Measurements from ENCODE around the gene FRMD4B. TPM values are rescaled to one million over a fixed set of nuclear protein-coding genes. Genes with fewer than 3 reads are reported as not detected.

Gene FRMD4B
- total RNA-seq, 3 donors from 2014 or later (not counting 1 experiment from before 2014, with no cell fraction given), result 8.5 to 19.8 (median 9.4) TPM

DNA sequence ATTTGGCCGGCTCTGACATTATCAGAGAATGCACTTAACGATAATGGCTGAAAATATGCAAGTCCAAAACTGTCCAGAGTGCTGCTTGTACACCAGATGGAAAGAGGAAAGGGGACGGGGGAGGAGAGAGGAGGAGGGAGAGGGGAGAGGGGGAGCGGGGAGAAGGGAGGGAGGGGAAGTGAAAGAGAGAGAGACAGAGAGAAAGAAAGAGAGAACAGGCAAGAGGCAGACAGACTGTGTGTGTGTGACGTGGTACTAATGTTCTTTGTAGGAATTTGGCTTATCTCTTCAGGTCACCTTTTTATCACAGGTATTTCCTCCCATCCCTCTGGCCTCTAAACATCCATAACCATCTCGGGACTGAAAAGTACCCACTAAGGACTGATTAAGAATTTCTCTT is 188.4 kb downstream of the FRMD4B start:
- Mint-ChIP-seq H3K27me3 (ENCODE audit: low read depth in 2 of 2) (no peaks in the 10 kb centered on the region), H3K9me3 (no peaks in the 10 kb centered on the region), H3K27ac (peak overlapping the region in 1 of 2 donors; percentile 45), H3K4me1 (peaks cover 21 to 23% of the 10 kb centered on the region in 2 donors), H3K4me3 (no peak overlapping the region), H3K36me3 (no peaks in the 10 kb centered on the region)
- peaks cover 7% of the 10 kb centered on the region for H3K4me1 ChIP-seq (ENCODE audit: control insufficient read depth, insufficient read depth, low read length)
- ATAC-seq (no peak), DNase-seq (no peak)
- no peaks in the 10 kb centered on the region for H3K36me3 ChIP-seq (ENCODE audit: control insufficient read depth, insufficient read depth, low read length)
- H3K4me3 ChIP-seq (ENCODE audit: low read length), result no peak overlapping the region
- H3K27me3 ChIP-seq (ENCODE audit: control insufficient read depth, insufficient read depth, low read length), result no peaks in the 10 kb centered on the region
- intact Hi-C loops (cut with micrococcal nuclease), result no loop called here
- no peaks in the 10 kb centered on the region for H3K9me3 ChIP-seq (ENCODE audit: control insufficient read depth, insufficient read depth, low read length)
- WGBS (ENCODE audit: insufficient coverage), result 88% methylated on average over 6 of the region's 6 CpGs
- TF ChIP-seq CTCF (IDR thresholded peaks at IDR 0.05), result no peak
- H3K27ac ChIP-seq (ENCODE audit: low read length), result peak overlapping the region; percentile 11

- H3K27ac ChIP-seq (ENCODE audit: low read length), result no peak overlapping the region
- ATAC-seq, result no peak
Observed at GRCh38 chr3:69196876-69197275, 189.0 kb downstream of the FRMD4B start.

DNA sequence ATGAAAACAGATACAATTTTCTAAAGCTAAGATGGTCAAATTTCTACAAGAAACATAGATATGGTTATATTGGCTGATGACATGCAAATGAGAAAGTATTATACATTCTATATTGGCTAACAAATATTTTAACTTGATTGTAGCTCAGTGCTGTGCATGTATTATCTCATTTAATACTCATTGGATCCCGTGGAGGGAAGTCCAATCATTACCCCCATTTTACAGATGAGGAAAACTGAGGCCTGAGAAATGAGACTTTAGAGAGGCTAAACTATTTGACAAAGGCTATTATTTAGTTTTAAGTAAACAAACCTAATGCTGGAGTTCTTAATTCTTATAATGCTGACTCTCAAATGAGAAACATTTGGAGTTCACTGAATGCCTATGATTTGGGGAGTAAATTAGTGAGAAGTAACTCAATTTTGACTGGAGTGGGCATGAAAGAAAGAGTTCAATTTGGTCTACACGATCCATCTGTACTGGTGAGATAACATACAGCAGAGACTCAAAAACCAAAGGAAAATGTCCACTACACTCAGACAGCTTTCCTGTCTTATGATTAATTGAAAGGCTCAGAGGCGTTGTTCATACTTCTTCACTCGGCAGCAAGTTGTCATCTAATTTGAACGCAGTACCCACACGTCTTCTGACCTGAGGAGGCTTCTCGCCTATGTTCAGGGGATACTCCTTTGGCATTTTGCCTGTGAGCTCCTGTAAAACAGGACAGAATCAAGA is 191.3 kb downstream of the FRMD4B start:
- H3K27ac Mint-ChIP-seq, result no peak overlapping the region
- no peak overlapping the region for H3K27ac ChIP-seq (ENCODE audit: low read length)
- ATAC-seq (no peak), DNase-seq (no peak)
- H3K36me3 Mint-ChIP-seq, result no peaks in the 10 kb centered on the region
- no peaks in the 10 kb centered on the region for H3K27me3 Mint-ChIP-seq (ENCODE audit: low read depth in 2 of 2)
- H3K4me1 ChIP-seq (ENCODE audit: control insufficient read depth, insufficient read depth, low read length), result peaks cover 7% of the 10 kb centered on the region
- 76% methylated on average over 6 of the region's 7 CpGs for WGBS (ENCODE audit: insufficient coverage)
- no peaks in the 10 kb centered on the region for H3K9me3 Mint-ChIP-seq
- H3K4me1 Mint-ChIP-seq, result peaks cover 15 to 22% of the 10 kb centered on the region in 2 donors
- TF ChIP-seq CTCF (IDR thresholded peaks at IDR 0.05), result no peak
- no peaks in the 10 kb centered on the region for H3K27me3 ChIP-seq (ENCODE audit: control insufficient read depth, insufficient read depth, low read length)
- H3K9me3 ChIP-seq (ENCODE audit: control insufficient read depth, insufficient read depth, low read length), result no peaks in the 10 kb centered on the region
- no peak overlapping the region for H3K4me3 Mint-ChIP-seq
- no peaks in the 10 kb centered on the region for H3K36me3 ChIP-seq (ENCODE audit: control insufficient read depth, insufficient read depth, low read length)
- intact Hi-C loops (cut with micrococcal nuclease), result no loop called here
- H3K4me3 ChIP-seq (ENCODE audit: low read length), result no peak overlapping the region

More at GRCh38 chr3:69196876-69197275, 189.0 kb downstream of the FRMD4B start:
- no peak overlapping the region for H3K4me3 ChIP-seq (ENCODE audit: low read length)
- H3K27ac Mint-ChIP-seq, result no peak overlapping the region
- no peak for DNase-seq
- no peaks in the 10 kb centered on the region for H3K27me3 ChIP-seq (ENCODE audit: control insufficient read depth, insufficient read depth, low read length)
- no peaks in the 10 kb centered on the region for H3K36me3 ChIP-seq (ENCODE audit: control insufficient read depth, insufficient read depth, low read length)
- H3K27me3 Mint-ChIP-seq (ENCODE audit: low read depth in 2 of 2), result no peaks in the 10 kb centered on the region
- H3K9me3 Mint-ChIP-seq, result no peaks in the 10 kb centered on the region
- 97% methylated on average over 3 of the region's 3 CpGs for WGBS (ENCODE audit: insufficient coverage)
- no peaks in the 10 kb centered on the region for H3K36me3 Mint-ChIP-seq
- intact Hi-C loops (cut with micrococcal nuclease), result no loop called here
- no peaks in the 10 kb centered on the region for H3K9me3 ChIP-seq (ENCODE audit: control insufficient read depth, insufficient read depth, low read length)
- no peak for TF ChIP-seq CTCF (IDR thresholded peaks at IDR 0.05)
- peaks cover 7% of the 10 kb centered on the region for H3K4me1 ChIP-seq (ENCODE audit: control insufficient read depth, insufficient read depth, low read length)
- peak overlapping the region; percentile 4 for H3K4me3 Mint-ChIP-seq
- peaks cover 21 to 23% of the 10 kb centered on the region in 2 donors for H3K4me1 Mint-ChIP-seq

DNA sequence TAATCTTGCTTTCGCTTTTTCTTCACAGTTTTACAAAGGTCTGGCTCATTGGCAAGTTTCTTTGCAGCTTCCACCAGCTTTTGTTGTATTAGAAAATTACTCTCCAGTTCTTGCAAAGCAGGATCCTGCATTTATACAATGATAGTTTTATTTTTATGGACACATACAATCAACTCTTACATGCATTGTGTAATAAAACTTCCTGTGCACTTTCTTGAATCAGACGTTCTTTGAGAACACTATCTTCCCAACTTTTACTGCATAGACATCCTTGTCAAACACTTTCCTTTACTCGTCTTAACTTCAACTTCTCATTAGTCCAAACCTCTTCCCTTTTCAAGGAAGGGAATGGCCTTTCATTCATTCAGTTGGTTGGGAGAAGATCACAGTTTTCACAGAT is 192.1 kb downstream of the FRMD4B start:
- no peak overlapping the region for H3K27ac Mint-ChIP-seq
- no peaks in the 10 kb centered on the region for H3K36me3 ChIP-seq (ENCODE audit: control insufficient read depth, insufficient read depth, low read length)
- no peak for ATAC-seq
- H3K27me3 ChIP-seq (ENCODE audit: control insufficient read depth, insufficient read depth, low read length), result no peaks in the 10 kb centered on the region
- intact Hi-C loops (cut with micrococcal nuclease), result no loop called here
- peaks cover 7% of the 10 kb centered on the region for H3K4me1 ChIP-seq (ENCODE audit: control insufficient read depth, insufficient read depth, low read length)
- no peaks in the 10 kb centered on the region for H3K27me3 Mint-ChIP-seq (ENCODE audit: low read depth in 2 of 2)
- H3K27ac ChIP-seq (ENCODE audit: low read length), result no peak overlapping the region
- H3K9me3 ChIP-seq (ENCODE audit: control insufficient read depth, insufficient read depth, low read length), result no peaks in the 10 kb centered on the region
- no peak for DNase-seq
- H3K9me3 Mint-ChIP-seq, result no peaks in the 10 kb centered on the region
- 73% methylated on average over 3 of the region's 3 CpGs for WGBS (ENCODE audit: insufficient coverage)
- no peaks in the 10 kb centered on the region for H3K36me3 Mint-ChIP-seq
- H3K4me3 Mint-ChIP-seq, result no peak overlapping the region
- no peak for TF ChIP-seq CTCF (IDR thresholded peaks at IDR 0.05)
- H3K4me1 Mint-ChIP-seq, result peaks cover 8 to 14% of the 10 kb centered on the region in 2 donors
- no peak overlapping the region for H3K4me3 ChIP-seq (ENCODE audit: low read length)

Measured in natural killer cell (primary cell).